Endothelial cell of umbilical vein (primary cell): ENCODE measurements around the gene DLD. TPM values are rescaled to one million over a fixed set of nuclear protein-coding genes. Genes with fewer than 3 reads are reported as not detected.

ENCODE experiments used
- BruUV-seq: library from RNA; stranded (reverse); fragments of 400-500 nt; replicated peaks from 2 replicates; lab custom pipeline; 2021; lab: Mats Ljungman, UMichigan
- CTCF ChIA-PET: fragments of 300-600, 350-600 bp; sonication (Branson Sonifier 250); formaldehyde crosslinking; loops from one replicate; lab custom pipeline; 2021; ENCODE audit warnings: antibody characterized with exemption, inconsistent platforms; lab: Charles Lee
- POLR2A ChIA-PET: fragments of 300-600, 350-600 bp; sonication (Branson Sonifier 250); formaldehyde crosslinking; loops from one replicate; lab custom pipeline; 2021; ENCODE audit warnings: antibody characterized with exemption, inconsistent platforms; lab: Charles Lee
- DNase-seq: peaks from one replicate; pipeline ENCODE4 v3.0.0-alpha.2; 2011; ENCODE audit warnings: low read depth, low spot score
- FAIRE-seq: peaks from 2 replicates; lab custom pipeline; 2011; peaks lifted over from hg19 to GRCh38; lab: Jason Lieb, UNC
- H2AFZ ChIP-seq: 2 replicates; pipeline ENCODE4 v1.6.0; 2012; ENCODE audit warnings: low read depth, low read length, control low read depth, inconsistent platforms
- H3K27ac ChIP-seq: 2 replicates; pipeline ENCODE4 v1.5.1; 2011; ENCODE audit warnings: low read depth, mild to moderate bottlenecking, control low read depth, low read length, moderate library complexity; ENCODE audit not compliant: insufficient read depth
- H3K27me3 ChIP-seq, 2 experiments: 2 replicates each; pipeline versions ENCODE4 v1.6.0 to v1.6.1; 2011; ENCODE audit warnings: low read length in 2 of 2, mixed read lengths in 1 of 2; ENCODE audit not compliant: control insufficient read depth in 2 of 2, insufficient read depth in 2 of 2
- H3K36me3 ChIP-seq, 2 experiments: 2 replicates in 1 of 2; 3 replicates in 1 of 2; pipeline ENCODE4 v1.5.1; 2011; ENCODE audit warnings: low read length in 2 of 2, mild to moderate bottlenecking in 1 of 2, moderate library complexity in 1 of 2; ENCODE audit not compliant: control insufficient read depth in 2 of 2, insufficient read depth in 2 of 2; ENCODE audit errors: extremely low read depth in 1 of 2
- H3K4me1 ChIP-seq: 3 replicates; pipeline ENCODE4 v1.5.1; 2011; ENCODE audit warnings: mild to moderate bottlenecking, low read length; ENCODE audit not compliant: control insufficient read depth, insufficient read depth; ENCODE audit errors: extremely low read depth
- H3K4me2 ChIP-seq: 2 replicates; pipeline ENCODE4 v1.6.1; 2011; ENCODE audit warnings: low read length, control low read depth, mixed read lengths; ENCODE audit not compliant: insufficient read depth
- H3K4me3 ChIP-seq, 3 experiments: fragments of 200-600 bp in 1 of 3; sonication (generic), shearing (Covaris generic) in 1 of 3; replicated peaks in 1 of 3; 2 replicates each; pipeline ENCODE4 v1.5.1; 2011 to 2016; ENCODE audit warnings: control low read depth in 3 of 3, low read length in 3 of 3, mild to moderate bottlenecking in 2 of 3, inconsistent platforms in 1 of 3, low read depth in 1 of 3, moderate library complexity in 1 of 3; ENCODE audit not compliant: insufficient read depth in 1 of 3
- H3K79me2 ChIP-seq: 2 replicates; pipeline ENCODE4 v1.6.0; 2012; ENCODE audit warnings: low read length, inconsistent platforms; ENCODE audit not compliant: control insufficient read depth, insufficient read depth
- H3K9ac ChIP-seq: replicated peaks from 2 replicates; pipeline ENCODE3; 2011; ENCODE audit warnings: low read length, control low read depth; ENCODE audit not compliant: insufficient read depth; ENCODE audit errors: extremely low read depth
- H3K9me1 ChIP-seq: replicated peaks from 3 replicates; pipeline ENCODE4 v1.6.0; 2011; ENCODE audit warnings: mild to moderate bottlenecking, low read length; ENCODE audit not compliant: control insufficient read depth, insufficient read depth; ENCODE audit errors: extremely low read depth
- H3K9me3 ChIP-seq: replicated peaks from 2 replicates; pipeline ENCODE4 v1.5.1; 2012; ENCODE audit warnings: low read length, inconsistent platforms; ENCODE audit not compliant: control insufficient read depth, insufficient read depth
- H4K20me1 ChIP-seq: replicated peaks from 2 replicates; pipeline ENCODE3; 2011; ENCODE audit warnings: mild to moderate bottlenecking, low read length; ENCODE audit not compliant: control insufficient read depth, insufficient read depth; ENCODE audit errors: extremely low read depth
- CTCF ChIP-seq, 2 donors: IDR thresholded peaks; 1 replicate in 1 of 2; 2 replicates in 1 of 2; pipeline ENCODE4 v1.5.1; 2011; ENCODE audit warnings: low read length in 2 of 2, mild to moderate bottlenecking in 2 of 2, moderate library complexity in 2 of 2, control low read depth in 1 of 2, inconsistent platforms in 1 of 2, low read depth in 1 of 2; ENCODE audit not compliant: insufficient read depth in 1 of 2; ENCODE audit errors: extremely low read depth in 1 of 2
- EZH2 ChIP-seq: IDR thresholded peaks from 2 replicates; pipeline ENCODE4 v1.6.1; 2012; ENCODE audit warnings: borderline replicate concordance, low read depth, mild to moderate bottlenecking, moderate library complexity, low read length, inconsistent platforms; ENCODE audit not compliant: severe bottlenecking
- FOS ChIP-seq: IDR thresholded peaks from 2 replicates; pipeline ENCODE4 v1.6.1; 2011; ENCODE audit warnings: mild to moderate bottlenecking, low read length, moderate library complexity, borderline replicate concordance; ENCODE audit not compliant: insufficient read depth
- GATA2 ChIP-seq: IDR thresholded peaks from 2 replicates; pipeline ENCODE4 v1.7.0; 2011; ENCODE audit warnings: low read depth, mild to moderate bottlenecking, moderate library complexity, mixed read lengths, low read length; ENCODE audit not compliant: insufficient read length, insufficient read depth
- JUN ChIP-seq: IDR thresholded peaks from 2 replicates; pipeline ENCODE4 v1.6.1; 2011; ENCODE audit warnings: borderline replicate concordance, low read depth; ENCODE audit not compliant: insufficient read length, insufficient read depth
- MAX ChIP-seq: IDR thresholded peaks from 2 replicates; pipeline ENCODE4 v1.6.1; 2011; ENCODE audit not compliant: insufficient read depth, insufficient read length
- MYC ChIP-seq: IDR thresholded peaks from one replicate; pipeline ENCODE4 v1.6.1; 2011; ENCODE audit warnings: mild to moderate bottlenecking, low read depth, low read length
- POLR2A ChIP-seq: IDR thresholded peaks from 2 replicates; pipeline ENCODE4 v1.6.1; 2012; ENCODE audit warnings: low read depth, mild to moderate bottlenecking, control low read depth, low read length
- POLR2AphosphoS5 ChIP-seq: IDR thresholded peaks from 2 replicates; pipeline ENCODE4 v1.6.1; 2012; ENCODE audit warnings: low read depth, mild to moderate bottlenecking, control low read depth, low read length, moderate library complexity; ENCODE audit not compliant: insufficient read depth
- dilution Hi-C: fragments of 300-500 bp; cut with MboI; formaldehyde crosslinking; loops from one replicate; pipeline ENCODE4 v1.15.0; 2019; ENCODE audit warnings: low sequenced_read_pairs; ENCODE audit not compliant: extremely low pct_ligation_motif_present
- intact Hi-C: fragments of 100-400 bp; cut with micrococcal nuclease; formaldehyde crosslinking; loops from one replicate; pipeline ENCODE4 v1.10.0; 2022
- polyA plus RNA-seq, 4 experiments: library from polyadenylated mRNA; depleted of rRNA in 3 of 4; stranded (reverse) in 3 of 4; unstranded in 1 of 4; fragments of >200 nt; gene quantifications; 2 replicates each; pipeline versions ENCODE4 v1.2.1 to v1.2.3, GENCODE V29; 2011 to 2012; ENCODE audit warnings: missing spikeins in 1 of 4
- total RNA-seq: library from RNA; stranded (reverse); gene quantifications from 2 replicates; pipeline ENCODE4 v1.2.3, GENCODE V29; 2021

Gene DLD
- total and polyA plus RNA-seq, 2 donors (not counting 3 experiments of a cell fraction or from before 2014, with no cell fraction given): 61.7 to 95.0 TPM

DNA sequence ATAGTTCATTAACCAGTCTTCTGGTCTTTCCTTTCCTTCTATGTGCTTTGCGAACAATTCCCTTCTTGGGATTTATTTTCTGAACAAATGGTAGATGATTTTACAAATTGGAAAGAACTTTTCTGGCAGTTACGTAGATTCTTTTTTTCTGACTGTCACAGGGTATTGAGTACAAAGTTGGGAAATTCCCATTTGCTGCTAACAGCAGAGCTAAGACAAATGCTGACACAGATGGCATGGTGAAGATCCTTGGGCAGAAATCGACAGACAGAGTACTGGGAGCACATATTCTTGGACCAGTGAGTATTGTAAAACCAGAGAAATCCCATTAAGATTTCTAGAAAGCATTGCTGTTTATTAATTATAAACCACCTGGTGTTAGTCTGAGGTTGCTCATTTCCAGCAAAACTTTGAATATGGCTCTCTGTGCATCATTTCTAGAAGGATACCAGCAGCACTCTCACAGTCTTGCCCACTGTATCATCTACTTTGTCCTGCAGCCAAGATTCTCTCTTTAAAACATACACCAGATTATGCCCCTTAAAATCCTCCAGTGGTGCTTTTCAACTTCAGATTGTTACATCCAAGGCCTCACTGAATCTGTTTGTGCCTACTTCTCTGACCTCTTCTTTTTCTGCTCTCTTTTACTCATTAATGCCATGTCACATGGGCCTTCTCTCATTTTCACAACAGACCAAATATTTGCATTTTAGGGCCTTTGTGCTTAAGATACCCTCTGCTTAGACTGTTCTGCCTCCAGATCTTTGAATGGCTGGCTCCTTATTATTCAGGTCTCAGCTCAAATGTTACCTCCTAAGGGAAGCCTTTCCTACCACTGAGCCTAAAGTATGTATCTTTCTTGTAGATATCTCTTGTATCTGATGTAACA, 27.0 kb downstream of the DLD start:
- dilution Hi-C loops (no loop called here), intact Hi-C loops (no loop called here)
- Histone ChIP-seq H3K4me3 (no peak overlapping the region), H3K4me1 (peaks cover 6% of the 10 kb centered on the region), H4K20me1 (no peaks in the 10 kb centered on the region), H3K27ac (no peak overlapping the region), H3K36me3 (peaks cover 9 to 32% of the 10 kb centered on the region in 2 experiments), H2AFZ (no peak overlapping the region), H3K9me3 (no peaks in the 10 kb centered on the region), H3K4me2 (no peak overlapping the region), H3K9me1 (no peaks in the 10 kb centered on the region), H3K79me2 (peaks cover 5% of the 10 kb centered on the region), H3K9ac (no peak overlapping the region), H3K27me3 (no peaks in the 10 kb centered on the region)
- TF ChIP-seq FOS: no peak
- TF ChIP-seq MAX: no peak
- TF ChIP-seq EZH2: no peak
- TF ChIP-seq POLR2AphosphoS5: no peak
- no peak for TF ChIP-seq JUN
- no peak for TF ChIP-seq MYC
- TF ChIP-seq GATA2: no peak
- TF ChIP-seq POLR2A: no peak
- TF ChIP-seq CTCF (IDR thresholded peaks at IDR 0.05; ENCODE audit: extremely low read depth in 1 of 2, insufficient read depth in 1 of 2, low read depth in 1 of 2, low read length in 2 of 2): no peak
- no peak for FAIRE-seq
- POLR2A ChIA-PET: no interaction called here
- CTCF ChIA-PET: interaction anchor here (1.5 kb wide), 1 partner anchor 17 kb away, joined by 4 read pairs; no protein-coding TSS in a partner anchor
- no peak for DNase-seq
- no TSS peak for BruUV-seq
